SH-SY5Y (cell line): ENCODE measurements around the gene SSBP1.

Experiments used
- GATA2 ChIP-seq: IDR thresholded peaks from 2 replicates; pipeline ENCODE4 v1.6.1; 2011; ENCODE audit warnings: mild to moderate bottlenecking, low read depth, low read length
- GATA3 ChIP-seq: IDR thresholded peaks from 2 replicates; pipeline ENCODE4 v1.6.1; 2011; ENCODE audit warnings: low read depth, mild to moderate bottlenecking, low read length, moderate library complexity

Gene SSBP1

DNA sequence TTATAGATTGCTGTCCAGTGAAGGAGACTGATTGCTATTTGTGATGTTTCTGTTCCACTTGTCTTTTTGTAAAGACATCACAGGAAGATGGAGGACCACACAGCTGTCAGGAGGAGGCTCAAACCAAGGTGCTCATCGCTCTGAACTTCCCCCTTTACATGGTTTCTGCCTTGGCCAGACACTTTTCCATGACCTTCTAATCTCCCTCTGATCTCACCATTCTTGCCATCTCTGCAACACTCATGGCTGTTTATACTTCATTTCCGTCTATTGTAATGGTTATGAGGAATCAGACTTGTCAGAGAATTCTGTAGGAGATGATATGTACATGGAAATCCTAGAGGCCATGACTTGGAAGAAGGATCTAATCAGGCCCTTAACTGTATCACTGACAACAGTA, 50.1 kb downstream of the SSBP1 start:
- TF ChIP-seq GATA2: no peak
- no peak for TF ChIP-seq GATA3

GRCh38 chr7:141789917-141790316, 51.8 kb downstream of the SSBP1 start, which contains the start of gene TAS2R5:
Gene TAS2R5 (plus strand): TSS chr7:141790217. CDS start chr7:141790362, 145 bp downstream.
- no peak for TF ChIP-seq GATA3
- TF ChIP-seq GATA2: no peak

DNA sequence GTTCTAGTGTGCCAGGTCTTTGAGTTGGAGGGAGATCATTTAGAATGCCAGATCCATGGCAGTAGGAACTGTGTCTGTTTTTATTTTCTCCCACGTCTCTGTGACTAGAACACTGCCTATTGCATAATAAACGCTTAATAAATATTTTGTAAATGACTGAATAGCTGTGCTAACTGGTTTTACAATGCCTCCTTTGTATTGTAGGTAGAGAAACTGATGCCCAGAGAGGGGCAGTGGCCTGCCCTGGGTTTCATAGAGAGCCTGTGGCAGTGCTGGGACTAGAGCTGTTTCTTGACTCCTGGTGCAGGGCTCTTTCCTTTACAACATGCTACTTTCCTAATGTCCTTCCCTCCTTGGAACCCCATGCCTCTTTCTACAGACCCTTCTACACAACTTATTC, 54.4 kb downstream of the SSBP1 start:
- TF ChIP-seq GATA3: no peak
- TF ChIP-seq GATA2: no peak
